HepG2 (cell line): ENCODE data around the gene SLC35F3. TPM values are rescaled to one million over a fixed set of nuclear protein-coding genes. Genes with fewer than 3 reads are reported as not detected.
A peak's percentile ranks its signal among the peaks of the same experiment; 100 is the strongest.
"Not testable (repeated sequence)": the region's sequence is repeated elsewhere in the genome, so short reads cannot be mapped to it uniquely, and the experiment has no call there.

Experiments
- ATAC-seq: fragments of 200-7000 bp; cut with Tn5 transposase; 3 replicates; pipeline ENCODE4 v1.9.1; 2020; ENCODE audit warnings: mild to moderate bottlenecking, moderate library complexity
- BruUV-seq: library from RNA; stranded (reverse); fragments of 400-500 nt; replicated peaks from 2 replicates; lab custom pipeline; 2021; lab: Mats Ljungman, UMichigan
- CTCF ChIA-PET: fragments of 300-600 bp; formaldehyde crosslinking; extraction: SDS; loops from one replicate; lab custom pipeline; 2021; ENCODE audit warnings: low total read pairs, inconsistent platforms, low intra/inter-chr PET ratio; lab: Yijun Ruan, JAX
- POLR2A ChIA-PET: fragments of 350-600 bp; sonication (Branson Sonifier 250); formaldehyde crosslinking; loops from one replicate; lab custom pipeline; 2020; ENCODE audit warnings: antibody characterized with exemption, inconsistent platforms; lab: Yijun Ruan, JAX
- DNase-seq: peaks from one replicate; pipeline ENCODE4 v3.0.0-alpha.2; 2015; ENCODE audit warnings: low spot score
- FAIRE-seq: peaks from 3 replicates; lab custom pipeline; 2011; peaks lifted over from hg19 to GRCh38; lab: Jason Lieb, UNC
- H2AFZ ChIP-seq: one replicate; pipeline ENCODE4 v1.6.1; 2011; ENCODE audit warnings: low read length, inconsistent platforms
- H3K27ac ChIP-seq: fragments of 300-600 bp; 3 replicates; pipeline ENCODE4 v1.8.0; 2011; ENCODE audit warnings: mixed run types, mild to moderate bottlenecking, mixed read lengths, low read length, inconsistent platforms; ENCODE audit not compliant: insufficient read depth; ENCODE audit errors: extremely low read length
- H3K27me3 ChIP-seq, 2 experiments: fragments of 200-600 bp in 1 of 2; 2 replicates in 1 of 2; 3 replicates in 1 of 2; pipeline versions ENCODE4 v1.6.0 to v1.8.0; 2011; ENCODE audit warnings: low read length in 2 of 2, mild to moderate bottlenecking in 2 of 2, moderate library complexity in 2 of 2, inconsistent platforms in 1 of 2; ENCODE audit not compliant: insufficient read depth in 2 of 2, control insufficient read depth in 1 of 2
- H3K36me3 ChIP-seq, 2 experiments: fragments of 200-600 bp in 1 of 2; replicated peaks in 1 of 2; 2 replicates in 1 of 2; 3 replicates in 1 of 2; pipeline versions ENCODE4 v1.5.1 to v1.8.0; 2011; ENCODE audit warnings: low read length in 2 of 2, inconsistent platforms in 1 of 2; ENCODE audit not compliant: insufficient read depth in 2 of 2, control insufficient read depth in 1 of 2
- H3K4me1 ChIP-seq: 2 replicates; pipeline ENCODE4 v1.5.1; 2012; ENCODE audit warnings: low read length, inconsistent platforms; ENCODE audit not compliant: insufficient read depth
- H3K4me2 ChIP-seq: 2 replicates; pipeline ENCODE4 v1.6.0; 2011; ENCODE audit warnings: low read depth, low read length, inconsistent platforms
- H3K4me3 ChIP-seq, 3 experiments: fragments of 200-600 bp in 1 of 3; sonication (generic), shearing (Covaris generic) in 1 of 3; replicated peaks in 1 of 3; 2 replicates each; pipeline ENCODE4 v1.5.1; 2011 to 2016; ENCODE audit warnings: low read length in 3 of 3, inconsistent platforms in 2 of 3, low read depth in 2 of 3, mild to moderate bottlenecking in 2 of 3, control low read depth in 1 of 3, mixed read lengths in 1 of 3; ENCODE audit not compliant: insufficient read depth in 1 of 3
- H3K79me2 ChIP-seq: one replicate; pipeline ENCODE4 v1.6.1; 2011; ENCODE audit warnings: low read length, inconsistent platforms; ENCODE audit not compliant: insufficient read depth
- H3K9ac ChIP-seq: 2 replicates; pipeline ENCODE4 v1.6.0; 2011; ENCODE audit warnings: mild to moderate bottlenecking, low read depth, low read length, inconsistent platforms; ENCODE audit not compliant: insufficient read depth
- H3K9me3 ChIP-seq: 2 replicates; pipeline ENCODE4 v1.5.1; 2012; ENCODE audit warnings: mild to moderate bottlenecking, low read length
- H4K20me1 ChIP-seq: 2 replicates; pipeline ENCODE4 v1.6.0; 2011; ENCODE audit warnings: inconsistent platforms, mild to moderate bottlenecking, low read length, moderate library complexity; ENCODE audit not compliant: insufficient read depth
- RAD21 ChIP-seq: fragments of 450-650 bp; formaldehyde crosslinking; IDR thresholded peaks from 2 replicates; pipeline ENCODE4 v1.5.0; 2020; ENCODE audit warnings: mild to moderate bottlenecking
- SMAD3 ChIP-seq: sonication (generic); formaldehyde crosslinking; IDR thresholded peaks from 2 replicates; pipeline ENCODE4 v1.4.0; 2020; ENCODE audit warnings: missing genetic modification reagents
- SMC3 ChIP-seq: IDR thresholded peaks from 2 replicates; pipeline ENCODE4 v1.6.1; 2011; ENCODE audit warnings: low read length, improper control_type of control experiment
- STAG1 ChIP-seq: sonication (generic); formaldehyde crosslinking; IDR thresholded peaks from 2 replicates; pipeline ENCODE4 v1.4.0; 2020; ENCODE audit warnings: missing genetic modification reagents
- ZNF205 ChIP-seq: IDR thresholded peaks from 2 replicates; pipeline ENCODE4 v1.6.1; 2018; ENCODE audit warnings: missing biosample characterization, missing genetic modification reagents
- ZNF256 ChIP-seq: sonication (generic); formaldehyde crosslinking; conservative IDR thresholded peaks from 2 replicates; pipeline ENCODE4 v1.4.0; 2020; ENCODE audit warnings: missing genetic modification reagents
- ZNF441 ChIP-seq: sonication (generic); formaldehyde crosslinking; IDR thresholded peaks from 2 replicates; pipeline ENCODE4 v1.7.0; 2021; ENCODE audit warnings: missing genetic modification reagents, borderline replicate concordance
- ZNF614 ChIP-seq: IDR thresholded peaks from 2 replicates; pipeline ENCODE4 v1.6.1; 2018; ENCODE audit warnings: missing biosample characterization, missing genetic modification reagents, inconsistent platforms, borderline replicate concordance
- ZNF816 ChIP-seq: sonication (generic); formaldehyde crosslinking; IDR thresholded peaks from 2 replicates; pipeline ENCODE4 v1.8.0; 2022; ENCODE audit warnings: missing genetic modification reagents, mild to moderate bottlenecking, borderline replicate concordance
- WGBS: methylation state at CpG from one replicate; pipeline ENCODE4 v1.1.6; 2017; ENCODE audit warnings: low lambda C conversion rate; 5-methylcytosine and 5-hydroxymethylcytosine counted together
- in situ Hi-C: cut with HindIII; loops from 2 replicates; pipeline ENCODE4 v1.10.0; 2017; ENCODE audit warnings: low pct_unique_long_range_greater_than_20kb; ENCODE audit not compliant: extremely low pct_ligation_motif_present
- intact Hi-C: fragments of 100-400 bp; cut with micrococcal nuclease; formaldehyde crosslinking; loops from one replicate; pipeline ENCODE4 v1.10.0; 2022; ENCODE audit not compliant: unreplicated experiment
- polyA plus RNA-seq, 8 experiments: library from polyadenylated mRNA; depleted of rRNA in 3 of 8; stranded (reverse) in 7 of 8; unstranded in 1 of 8; fragments of >200 nt; fragmentation: Illumina TruSeq in 4 of 8; extraction: Trizol in 4 of 8; gene quantifications; 2 replicates each; pipeline versions ENCODE4 v1.2.1 to v1.2.3, GENCODE V29; 2011 to 2016; ENCODE audit warnings: low read depth in 4 of 8, missing spikeins in 1 of 8, mixed read lengths in 1 of 8; ENCODE audit not compliant: insufficient read depth in 1 of 8
- total RNA-seq, 5 experiments: library from RNA; depleted of rRNA; stranded (reverse); fragments of >200 nt; fragmentation: Illumina TruSeq; extraction: Trizol; gene quantifications; 2 replicates each; pipeline ENCODE4 v1.2.3, GENCODE V29; 2016; ENCODE audit warnings: low read depth in 1 of 5
- TF ChIP-seq, protein P1 (sequence below): sonication (generic); formaldehyde crosslinking; IDR thresholded peaks from 2 replicates; pipeline ENCODE4 v1.5.0; 2020; ENCODE audit warnings: mild to moderate bottlenecking, missing genetic modification reagents, moderate library complexity

SLC35F3 gene
- total and polyA plus RNA-seq, 2 of the 13 experiments (the other 11 are each of a cell fraction or from before 2014, with no cell fraction given) = not detected

- TF ChIP-seq ZNF441 (CRISPR knock-in tag) (no peak), ZNF256 (CRISPR knock-in tag) (no peak), ZNF205 (CRISPR knock-in tag) (no peak)
- TF ChIP-seq, all 625 proteins: peak for 0
Observed at GRCh38 chr1:234150892-234151291, 246.4 kb downstream of the SLC35F3 start (continued).

DNA sequence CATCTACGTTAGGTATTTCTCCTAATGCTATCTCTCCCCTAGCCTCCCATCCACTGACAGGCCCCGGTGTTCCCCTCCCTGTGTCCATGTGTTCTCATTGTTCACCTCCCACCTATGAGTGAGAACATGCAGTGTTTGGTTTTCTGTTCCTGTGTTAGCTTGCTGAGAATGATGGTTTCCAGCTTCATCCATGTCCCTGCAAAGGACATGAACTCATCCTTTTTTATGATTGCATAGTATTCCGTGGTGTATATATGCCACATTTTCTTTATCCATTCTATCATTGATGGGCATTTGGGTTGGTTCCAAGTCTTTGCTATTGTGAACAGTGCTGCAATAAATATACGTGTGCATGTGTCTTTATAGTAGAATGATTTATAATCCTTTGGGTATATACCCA is 247.9 kb downstream of the SLC35F3 start:
- H3K27me3 ChIP-seq, FAIRE-seq, in situ Hi-C loops: not testable (repeated sequence)

GRCh38 chr1:234154320-234155251 is 250.1 kb downstream of the SLC35F3 start:
- Histone ChIP-seq H3K27me3 (no peaks in the 10 kb centered on the region), H3K4me1 (no peaks in the 10 kb centered on the region), H3K79me2 (no peaks in the 10 kb centered on the region), H3K27ac (no peak overlapping the region), H3K36me3 (no peaks in the 10 kb centered on the region), H3K9me3 (no peaks in the 10 kb centered on the region), H2AFZ (no peak overlapping the region), H3K9ac (no peak overlapping the region), H3K4me2 (no peak overlapping the region), H4K20me1 (no peaks in the 10 kb centered on the region), H3K4me3 (no peak overlapping the region)
- no TSS peak for BruUV-seq
- POLR2A ChIA-PET = no interaction called here
- CTCF ChIA-PET = interaction anchor here (1.6 kb wide), 1 partner anchor 155 kb away, joined by 12 read pairs; no protein-coding TSS in a partner anchor
- ATAC-seq = peak; percentile 81
- DNase-seq = peak; percentile 68
- in situ Hi-C loops = no loop called here
- WGBS = 2% methylated on average over 7 of the region's 7 CpGs
- intact Hi-C loops = loop anchor here (1.0 kb wide), 2 partner anchors 34 to 156 kb away; no protein-coding TSS in a partner anchor
- TF ChIP-seq, protein P1, sequence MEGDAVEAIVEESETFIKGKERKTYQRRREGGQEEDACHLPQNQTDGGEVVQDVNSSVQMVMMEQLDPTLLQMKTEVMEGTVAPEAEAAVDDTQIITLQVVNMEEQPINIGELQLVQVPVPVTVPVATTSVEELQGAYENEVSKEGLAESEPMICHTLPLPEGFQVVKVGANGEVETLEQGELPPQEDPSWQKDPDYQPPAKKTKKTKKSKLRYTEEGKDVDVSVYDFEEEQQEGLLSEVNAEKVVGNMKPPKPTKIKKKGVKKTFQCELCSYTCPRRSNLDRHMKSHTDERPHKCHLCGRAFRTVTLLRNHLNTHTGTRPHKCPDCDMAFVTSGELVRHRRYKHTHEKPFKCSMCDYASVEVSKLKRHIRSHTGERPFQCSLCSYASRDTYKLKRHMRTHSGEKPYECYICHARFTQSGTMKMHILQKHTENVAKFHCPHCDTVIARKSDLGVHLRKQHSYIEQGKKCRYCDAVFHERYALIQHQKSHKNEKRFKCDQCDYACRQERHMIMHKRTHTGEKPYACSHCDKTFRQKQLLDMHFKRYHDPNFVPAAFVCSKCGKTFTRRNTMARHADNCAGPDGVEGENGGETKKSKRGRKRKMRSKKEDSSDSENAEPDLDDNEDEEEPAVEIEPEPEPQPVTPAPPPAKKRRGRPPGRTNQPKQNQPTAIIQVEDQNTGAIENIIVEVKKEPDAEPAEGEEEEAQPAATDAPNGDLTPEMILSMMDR (CRISPR knock-in tag) = peak; percentile 67
- TF ChIP-seq ZNF614 = no peak
- TF ChIP-seq SMAD3 = 0 out of 2 replicates have a peak, but pooled peaks have one; percentile 38
- TF ChIP-seq ZNF816 (CRISPR knock-in tag) = no peak
- TF ChIP-seq RAD21 (CRISPR knock-in tag) = peak; percentile 41; the same call in 1 of the 2 replicates
- TF ChIP-seq SMC3 = peak; percentile 50
- peak; percentile 71 for TF ChIP-seq STAG1 (CRISPR knock-in tag)
- no peak for FAIRE-seq

More for the DNA sequence above, 247.9 kb downstream of the SLC35F3 start:
- H3K4me1 ChIP-seq, intact Hi-C loops, H4K20me1 ChIP-seq, H3K4me3 ChIP-seq, H3K36me3 ChIP-seq, H3K9me3 ChIP-seq, BruUV-seq, H3K4me2 ChIP-seq, H2AFZ ChIP-seq, H3K9ac ChIP-seq, ATAC-seq, H3K79me2 ChIP-seq, CTCF ChIA-PET, POLR2A ChIA-PET, H3K27ac ChIP-seq, DNase-seq: not testable (repeated sequence)
- WGBS = 37% methylated on average over 4 of the region's 4 CpGs
